HG02840 (cell line): Measurements from ENCODE around the gene TMEM63C.

Experiments used
- ATAC-seq: cut with Tn5 transposase; IDR thresholded peaks from one replicate; pipeline ENCODE4 v1.9.1; 2021; ENCODE audit warnings: mild to moderate bottlenecking, moderate library complexity, moderate number of reproducible peaks; ENCODE audit not compliant: unreplicated experiment, low FRiP score

Gene TMEM63C

GRCh38 chr14:77181603-77182437, at the start of gene TMEM63C:
TMEM63C (plus strand) TSS chr14:77181798; CDS start chr14:77218814, 37,016 bp downstream.
- no peak for ATAC-seq

- no peak for ATAC-seq
Observed at GRCh38 chr14:77131871-77132486, 49.6 kb upstream of the TMEM63C start.

GRCh38 chr14:77133720-77134338, 47.8 kb upstream of the TMEM63C start:
- no peak for ATAC-seq

GRCh38 chr14:77139022-77139421, 42.6 kb upstream of the TMEM63C start:
- no peak for ATAC-seq

- ATAC-seq: no peak
Observed at GRCh38 chr14:77139540-77140358, 41.8 kb upstream of the TMEM63C start.

GRCh38 chr14:77140359-77141213, 41.0 kb upstream of the TMEM63C start:
- ATAC-seq: no peak

- no peak for ATAC-seq
Observed at GRCh38 chr14:77141214-77142004, 40.2 kb upstream of the TMEM63C start, which contains the start of gene ZDHHC22. ZDHHC22 (minus strand) TSS chr14:77141791; CDS start chr14:77139738, 2,053 bp downstream.

GRCh38 chr14:77142005-77142800, 39.4 kb upstream of the TMEM63C start:
- ATAC-seq: no peak

GRCh38 chr14:77143071-77143470, 38.5 kb upstream of the TMEM63C start:
- no peak for ATAC-seq

GRCh38 chr14:77144412-77145115, 37.0 kb upstream of the TMEM63C start:
- no peak for ATAC-seq

- ATAC-seq: no peak
Observed at GRCh38 chr14:77145975-77146740, 35.4 kb upstream of the TMEM63C start.

- ATAC-seq: no peak
Observed at GRCh38 chr14:77148510-77149231, 32.9 kb upstream of the TMEM63C start.

- no peak for ATAC-seq
Observed at GRCh38 chr14:77151245-77151644, 30.4 kb upstream of the TMEM63C start.

- no peak for ATAC-seq
Observed at GRCh38 chr14:77151918-77152588, 29.5 kb upstream of the TMEM63C start.

GRCh38 chr14:77153802-77154201, 27.8 kb upstream of the TMEM63C start:
- ATAC-seq: no peak
